Esophagus muscularis mucosa (tissue), 4 donors: ENCODE measurements around the gene CAST. TPM values are rescaled to one million over a fixed set of nuclear protein-coding genes. Genes with fewer than 3 reads are reported as not detected.

Experiments
- DNase-seq: peaks from one replicate; pipeline ENCODE4 v3.0.0-alpha.2; 2017; ENCODE audit errors: extremely low spot score
- H3K27ac ChIP-seq, 4 donors: fragments of 200-600 bp; sonication (generic); replicated peaks in 1 of 4; 1 replicate in 3 of 4; 2 replicates in 1 of 4; pipeline ENCODE4 v1.5.1; 2016 to 2019; ENCODE audit warnings: mild to moderate bottlenecking in 1 of 4
- H3K27me3 ChIP-seq, 4 donors: fragments of 200-600 bp; sonication (generic); one replicate each; pipeline versions ENCODE4 v1.5.1 to v1.6.0; 2016 to 2019
- H3K36me3 ChIP-seq, 4 donors: fragments of 200-600 bp; sonication (generic); one replicate each; pipeline ENCODE4 v1.5.1; 2016 to 2019
- H3K4me1 ChIP-seq, 4 donors: fragments of 200-600 bp; sonication (generic); one replicate each; pipeline ENCODE4 v1.5.1; 2016 to 2019
- H3K4me3 ChIP-seq, 4 donors: fragments of 200-600 bp; sonication (generic); 1 replicate in 2 of 4; 2 replicates in 2 of 4; pipeline ENCODE4 v1.5.1; 2016 to 2019; ENCODE audit warnings: mild to moderate bottlenecking in 4 of 4, moderate library complexity in 1 of 4
- H3K9me3 ChIP-seq, 4 donors: fragments of 200-600 bp; sonication (generic); 1 replicate in 3 of 4; 2 replicates in 1 of 4; pipeline ENCODE4 v1.5.1; 2016 to 2019
- EP300 ChIP-seq: sonication (generic); formaldehyde crosslinking; IDR thresholded peaks from one replicate; pipeline ENCODE4 v1.6.1; 2017; ENCODE audit warnings: antibody characterized with exemption
- POLR2A ChIP-seq: fragments of 450-650 bp; IDR thresholded peaks from one replicate; pipeline ENCODE4 v1.6.1; 2017; ENCODE audit warnings: antibody characterized with exemption, moderate library complexity, mild to moderate bottlenecking, low read depth
- POLR2AphosphoS5 ChIP-seq, 2 donors: sonication (generic); formaldehyde crosslinking; IDR thresholded peaks; one replicate each; pipeline ENCODE4 v1.6.1; 2017; ENCODE audit warnings: antibody characterized with exemption in 2 of 2
- WGBS: methylation state at CpG from one replicate; pipeline ENCODE4 v1.1.5; 2018; 5-methylcytosine and 5-hydroxymethylcytosine counted together
- intact Hi-C: fragments of 100-400 bp; cut with DNase I; formaldehyde crosslinking; loops from one replicate; pipeline ENCODE4 v1.15.1; 2023
- total RNA-seq, 4 donors: library from RNA; depleted of rRNA; stranded (reverse); fragments of >200 nt; gene quantifications; one replicate each; pipeline versions ENCODE4 v1.1.0 to v1.2.1, GENCODE V29; 2016
- TF ChIP-seq, protein P1 (sequence below), 3 experiments: fragments of 200-600 bp in 2 of 3; fragments of 450-650 bp in 1 of 3; sonication (generic) in 2 of 3; IDR thresholded peaks; one replicate each; pipeline ENCODE4 v1.5.1; 2017 to 2019; ENCODE audit warnings: antibody characterized with exemption in 3 of 3, mild to moderate bottlenecking in 2 of 3, moderate library complexity in 1 of 3

Gene CAST
- total RNA-seq, 4 donors from 2014 or later, result 238 to 346 (median 296) TPM

DNA sequence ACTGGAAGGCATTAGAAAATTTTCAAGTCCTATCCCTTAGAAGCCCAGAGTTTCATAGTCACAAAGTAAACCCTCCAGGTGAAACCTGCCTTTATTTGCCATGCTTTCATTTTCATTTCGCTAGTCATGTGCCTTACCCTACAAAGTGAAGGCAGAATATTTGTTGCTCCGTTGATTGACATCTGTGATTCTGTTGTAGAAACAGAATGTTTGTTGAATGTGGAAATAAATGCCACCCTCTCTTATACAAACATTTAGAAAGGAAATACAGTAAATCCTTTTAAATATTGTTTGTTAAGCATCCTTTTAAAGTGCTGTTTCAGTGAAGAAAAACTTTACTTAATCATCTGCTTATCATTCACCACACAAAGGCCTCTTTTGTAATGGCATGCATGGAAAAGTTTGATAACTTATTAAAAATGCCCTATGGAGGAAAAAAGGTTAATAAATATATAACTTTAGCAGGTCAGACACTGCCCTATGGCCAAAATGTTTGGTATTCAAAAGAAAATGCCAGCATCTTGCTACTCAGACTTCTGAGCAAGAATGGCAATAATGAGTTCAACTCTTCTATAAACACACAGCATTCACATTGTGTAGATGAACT lies 34.3 kb upstream of the CAST start:
- intact Hi-C loops, result no loop called here
- WGBS, result 94% methylated on average over 2 of the region's 2 CpGs
- DNase-seq, result no peak
- H3K27me3 ChIP-seq, result no peaks in the 10 kb centered on the region
- TF ChIP-seq EP300 (no peak), POLR2AphosphoS5 (IDR thresholded peaks at IDR 0.05) (no peak)
- no peak overlapping the region for H3K4me3 ChIP-seq
- no peaks in the 10 kb centered on the region for H3K36me3 ChIP-seq
- H3K4me1 ChIP-seq, result peaks cover 0 to 5% (median 0%) of the 10 kb centered on the region in 4 donors
- H3K27ac ChIP-seq, result no peak overlapping the region
- no peaks in the 10 kb centered on the region for H3K9me3 ChIP-seq

DNA sequence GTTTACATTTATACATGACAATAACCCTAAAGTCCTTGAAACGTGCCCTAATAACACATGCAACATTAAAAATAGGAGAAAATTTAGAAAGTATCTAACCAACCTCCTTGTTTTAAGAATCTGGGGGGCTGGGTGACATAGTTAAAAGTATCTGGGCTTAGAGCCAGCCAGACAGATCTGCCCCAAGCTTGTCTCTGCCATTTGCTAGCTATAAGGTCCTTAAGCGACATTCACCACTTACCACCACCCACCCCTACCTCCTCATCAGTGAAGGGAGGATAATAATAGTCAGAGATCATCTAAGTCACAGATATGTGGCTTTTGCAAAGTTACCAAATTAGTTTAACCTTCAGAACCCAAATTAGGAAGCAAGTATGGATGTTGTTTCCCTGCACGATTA lies 33.8 kb upstream of the CAST start:
- H3K36me3 ChIP-seq, result no peaks in the 10 kb centered on the region

DNA sequence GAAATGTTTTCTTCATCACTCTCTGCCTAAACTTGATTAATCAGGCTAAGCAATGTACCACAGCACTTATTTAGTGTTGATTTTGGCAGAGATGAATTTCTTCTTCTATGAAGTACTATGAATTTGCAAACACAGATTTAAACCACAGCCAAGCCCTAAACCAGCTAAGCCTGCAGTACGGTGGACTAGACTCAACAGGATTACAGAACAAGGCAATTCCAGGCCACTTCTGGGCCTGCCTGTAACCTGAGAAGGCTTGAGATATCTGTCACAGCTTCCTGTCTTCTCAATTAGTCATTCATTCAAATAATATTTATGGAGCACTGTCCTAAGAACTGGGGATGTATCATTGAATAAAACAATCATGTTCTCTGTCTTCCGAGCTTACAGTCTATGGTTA lies 32.4 kb upstream of the CAST start:
- DNase-seq, result no peak
- Histone ChIP-seq H3K4me3 (no peak overlapping the region), H3K4me1 (peaks cover 0 to 5% (median 0%) of the 10 kb centered on the region in 4 donors), H3K9me3 (no peaks in the 10 kb centered on the region), H3K36me3 (no peaks in the 10 kb centered on the region), H3K27me3 (no peaks in the 10 kb centered on the region), H3K27ac (no peak overlapping the region)
- 70% methylated on average over 2 of the region's 2 CpGs for WGBS
- TF ChIP-seq POLR2A (no peak), EP300 (no peak), POLR2AphosphoS5 (IDR thresholded peaks at IDR 0.05) (no peak)
- TF ChIP-seq, protein P1, sequence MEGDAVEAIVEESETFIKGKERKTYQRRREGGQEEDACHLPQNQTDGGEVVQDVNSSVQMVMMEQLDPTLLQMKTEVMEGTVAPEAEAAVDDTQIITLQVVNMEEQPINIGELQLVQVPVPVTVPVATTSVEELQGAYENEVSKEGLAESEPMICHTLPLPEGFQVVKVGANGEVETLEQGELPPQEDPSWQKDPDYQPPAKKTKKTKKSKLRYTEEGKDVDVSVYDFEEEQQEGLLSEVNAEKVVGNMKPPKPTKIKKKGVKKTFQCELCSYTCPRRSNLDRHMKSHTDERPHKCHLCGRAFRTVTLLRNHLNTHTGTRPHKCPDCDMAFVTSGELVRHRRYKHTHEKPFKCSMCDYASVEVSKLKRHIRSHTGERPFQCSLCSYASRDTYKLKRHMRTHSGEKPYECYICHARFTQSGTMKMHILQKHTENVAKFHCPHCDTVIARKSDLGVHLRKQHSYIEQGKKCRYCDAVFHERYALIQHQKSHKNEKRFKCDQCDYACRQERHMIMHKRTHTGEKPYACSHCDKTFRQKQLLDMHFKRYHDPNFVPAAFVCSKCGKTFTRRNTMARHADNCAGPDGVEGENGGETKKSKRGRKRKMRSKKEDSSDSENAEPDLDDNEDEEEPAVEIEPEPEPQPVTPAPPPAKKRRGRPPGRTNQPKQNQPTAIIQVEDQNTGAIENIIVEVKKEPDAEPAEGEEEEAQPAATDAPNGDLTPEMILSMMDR (IDR thresholded peaks at IDR 0.05), result no peak
- intact Hi-C loops, result no loop called here

More for the DNA sequence above, 33.8 kb upstream of the CAST start:
- intact Hi-C loops, result no loop called here
- Histone ChIP-seq H3K9me3 (no peaks in the 10 kb centered on the region), H3K27ac (no peak overlapping the region), H3K4me1 (peaks cover 0 to 5% (median 0%) of the 10 kb centered on the region in 4 donors), H3K27me3 (no peaks in the 10 kb centered on the region), H3K4me3 (no peak overlapping the region)
- TF ChIP-seq EP300 (no peak), POLR2AphosphoS5 (IDR thresholded peaks at IDR 0.05) (no peak), POLR2A (no peak)
- TF ChIP-seq, protein P1 (IDR thresholded peaks at IDR 0.05), result no peak
- no peak for DNase-seq
- 93% methylated on average over 3 of the region's 3 CpGs for WGBS

DNA sequence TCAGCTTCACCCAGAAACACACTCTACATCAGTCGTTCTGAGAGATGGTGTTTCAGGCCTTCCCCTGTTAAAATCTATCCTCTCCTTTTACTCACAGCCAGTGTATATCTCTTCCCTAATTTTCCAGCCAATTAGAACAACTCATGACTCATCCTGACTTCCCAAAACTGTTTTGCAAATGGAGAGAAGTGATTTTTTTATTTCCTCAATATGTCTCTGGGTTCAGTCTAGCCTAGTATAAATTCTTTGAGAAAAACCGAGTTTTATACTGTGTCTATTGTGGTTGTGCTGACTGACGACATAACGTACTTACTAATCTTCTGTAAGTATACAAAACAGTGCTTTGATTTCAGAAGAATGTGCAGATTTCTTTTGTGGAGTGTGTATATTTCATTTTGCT lies 28.4 kb upstream of the CAST start:
- Histone ChIP-seq H3K4me1 (peaks cover 0 to 5% (median 0%) of the 10 kb centered on the region in 4 donors), H3K4me3 (no peak overlapping the region), H3K9me3 (no peaks in the 10 kb centered on the region), H3K36me3 (no peaks in the 10 kb centered on the region), H3K27me3 (no peaks in the 10 kb centered on the region), H3K27ac (no peak overlapping the region)
- DNase-seq, result no peak
- WGBS, result 52% methylated on average over 4 of the region's 4 CpGs
- TF ChIP-seq EP300, result no peak
- no peak for TF ChIP-seq POLR2A
- TF ChIP-seq, protein P1 (IDR thresholded peaks at IDR 0.05), result no peak
- TF ChIP-seq POLR2AphosphoS5 (IDR thresholded peaks at IDR 0.05), result no peak
- intact Hi-C loops, result no loop called here

DNA sequence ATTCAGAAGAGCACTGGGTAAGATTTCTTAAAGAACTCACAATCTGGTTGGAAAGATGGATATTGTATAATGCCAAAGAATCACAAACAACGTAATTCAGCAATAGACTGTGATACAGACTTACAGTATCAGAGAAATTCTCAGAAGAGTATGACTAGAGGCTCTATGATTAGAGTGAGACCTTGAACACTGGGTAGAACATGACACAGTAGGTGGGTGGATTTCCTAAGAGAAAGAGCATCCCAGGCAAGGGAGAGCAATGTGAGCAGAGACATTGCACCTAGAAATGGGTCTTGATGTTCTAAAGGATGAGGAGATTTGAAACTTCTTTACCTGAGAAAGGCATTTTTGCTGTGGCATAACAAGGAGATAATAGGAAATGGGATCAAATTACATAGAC lies 27.3 kb upstream of the CAST start:
- H3K4me1 ChIP-seq, result peaks cover 0 to 3% (median 0%) of the 10 kb centered on the region in 4 donors
- no peaks in the 10 kb centered on the region for H3K27me3 ChIP-seq
- 93% methylated on average over 1 of the region's 1 CpG for WGBS
- H3K36me3 ChIP-seq, result no peaks in the 10 kb centered on the region
- intact Hi-C loops, result no loop called here
- H3K4me3 ChIP-seq, result no peak overlapping the region
- no peak overlapping the region for H3K27ac ChIP-seq
- TF ChIP-seq, protein P1 (IDR thresholded peaks at IDR 0.05), result no peak
- TF ChIP-seq POLR2A, result no peak
- no peak for TF ChIP-seq POLR2AphosphoS5 (IDR thresholded peaks at IDR 0.05)
- no peak for TF ChIP-seq EP300
- no peaks in the 10 kb centered on the region for H3K9me3 ChIP-seq
- DNase-seq, result no peak
